Measurements from ENCODE around the gene SYNGR3. TPM values are rescaled to one million over a fixed set of nuclear protein-coding genes. Genes with fewer than 3 reads are reported as not detected.

Gene SYNGR3
- total RNA-seq, 2 donors from 2014 or later = 0.49 to 1.5 TPM

- DNase-seq (ENCODE audit: low spot score) (no peak), ATAC-seq (ENCODE audit: insufficient number of reproducible peaks, low FRiP score, low read depth) (no peak)
- H3K4me1 ChIP-seq (ENCODE audit: control insufficient read depth in 1 of 2, low read depth in 2 of 2) = peaks cover 3 to 32% of the 10 kb centered on the region in 2 donors
- TF ChIP-seq CTCF (IDR thresholded peaks at IDR 0.05) = no peak
- H3K27ac ChIP-seq = no peak overlapping the region
- H3K9me3 ChIP-seq = no peaks in the 10 kb centered on the region
- H3K4me3 ChIP-seq = no peak overlapping the region
- no peaks in the 10 kb centered on the region for H3K36me3 ChIP-seq
- H3K27me3 ChIP-seq (replicated peaks; ENCODE audit: insufficient read depth) = peaks cover 6% of the 10 kb centered on the region
Observed at GRCh38 chr16:2019921-2020831, 30.4 kb downstream of the SYNGR3 start.

- Histone ChIP-seq H3K4me3 (peak overlapping the region; percentile 63), H3K4me1 (ENCODE audit: control insufficient read depth in 1 of 2, low read depth in 2 of 2) (peaks cover 10 to 52% of the 10 kb centered on the region in 2 donors), H3K9me3 (no peaks in the 10 kb centered on the region), H3K36me3 (no peaks in the 10 kb centered on the region), H3K27ac (no peak overlapping the region), H3K27me3 (replicated peaks; ENCODE audit: insufficient read depth) (peaks cover 6% of the 10 kb centered on the region)
- TF ChIP-seq CTCF (IDR thresholded peaks at IDR 0.05) = no peak
- ATAC-seq (ENCODE audit: insufficient number of reproducible peaks, low FRiP score, low read depth) (no peak), DNase-seq (ENCODE audit: low spot score) (no peak)
Observed at GRCh38 chr16:2022723-2023091, 32.9 kb downstream of the SYNGR3 start.

GRCh38 chr16:2023092-2024031 lies 33.6 kb downstream of the SYNGR3 start:
- H3K36me3 ChIP-seq = no peaks in the 10 kb centered on the region
- H3K4me3 ChIP-seq = peak overlapping the region; percentile 63

GRCh38 chr16:2024032-2024420 lies 34.3 kb downstream of the SYNGR3 start:
- ATAC-seq (ENCODE audit: insufficient number of reproducible peaks, low FRiP score, low read depth) (no peak), DNase-seq (ENCODE audit: low spot score) (no peak)
- Histone ChIP-seq H3K27me3 (replicated peaks; ENCODE audit: insufficient read depth) (peaks cover 6% of the 10 kb centered on the region), H3K36me3 (no peaks in the 10 kb centered on the region), H3K9me3 (no peaks in the 10 kb centered on the region), H3K4me3 (no peak overlapping the region), H3K4me1 (ENCODE audit: control insufficient read depth in 1 of 2, low read depth in 2 of 2) (peaks cover 14 to 65% of the 10 kb centered on the region in 2 donors), H3K27ac (peak overlapping the region in 1 of 2 donors; percentile 69)
- TF ChIP-seq CTCF (IDR thresholded peaks at IDR 0.05) = no peak

More at GRCh38 chr16:2023092-2024031, 33.6 kb downstream of the SYNGR3 start:
- H3K4me1 ChIP-seq (ENCODE audit: control insufficient read depth in 1 of 2, low read depth in 2 of 2) = peaks cover 14 to 58% of the 10 kb centered on the region in 2 donors
- no peaks in the 10 kb centered on the region for H3K9me3 ChIP-seq
- ATAC-seq (ENCODE audit: insufficient number of reproducible peaks, low FRiP score, low read depth) (peak; percentile 76), DNase-seq (ENCODE audit: low spot score) (peak; percentile 69)
- H3K27ac ChIP-seq = peak overlapping the region in 1 of 2 donors; percentile 69
- peaks cover 6% of the 10 kb centered on the region for H3K27me3 ChIP-seq (replicated peaks; ENCODE audit: insufficient read depth)
- TF ChIP-seq CTCF (IDR thresholded peaks at IDR 0.05) = peak; percentile 98

- Histone ChIP-seq H3K36me3 (peaks cover 3% of the 10 kb centered on the region), H3K4me1 (ENCODE audit: control insufficient read depth in 1 of 2, low read depth in 2 of 2) (peaks cover 14 to 57% of the 10 kb centered on the region in 2 donors), H3K4me3 (no peak overlapping the region), H3K27me3 (replicated peaks; ENCODE audit: insufficient read depth) (no peaks in the 10 kb centered on the region), H3K9me3 (no peaks in the 10 kb centered on the region), H3K27ac (no peak overlapping the region)
- no peak for TF ChIP-seq CTCF (IDR thresholded peaks at IDR 0.05)
- no peak for ATAC-seq (ENCODE audit: insufficient number of reproducible peaks, low FRiP score, low read depth)
- DNase-seq (ENCODE audit: low spot score) = no peak
Observed at GRCh38 chr16:2025251-2025650, 35.5 kb downstream of the SYNGR3 start.
